ENCODE measurements around the gene PCBD2.

GRCh38 chr5:134976841-134977240 lies 71.9 kb downstream of the PCBD2 start:
- TF ChIP-seq CTCF (conservative IDR thresholded peaks at IDR 0.05) (no peak), EZH2 (IDR thresholded peaks at IDR 0.05; ENCODE audit: low read depth) (no peak)

All from PC-9 (cell line).